MM.1S (cell line): ENCODE data around the gene BOC.

Source experiments
- CTCF ChIP-seq: fragments of 300-600 bp; sonication (generic); IDR thresholded peaks from 2 replicates; pipeline ENCODE4 v1.5.1; 2016; ENCODE audit warnings: antibody characterized with exemption, low read length, mixed read lengths
- EZH2 ChIP-seq: fragments of 300-600 bp; sonication (generic); optimal IDR thresholded peaks from 2 replicates; pipeline ENCODE3; 2017; ENCODE audit warnings: low read depth, mild to moderate bottlenecking, antibody characterized with exemption, low read length, mixed read lengths

GRCh38 chr3:113285741-113286140 is 74.4 kb downstream of the BOC start:
- TF ChIP-seq CTCF (no peak), EZH2 (no peak)
